Measurements from ENCODE around the gene SYT1. TPM values are rescaled to one million over a fixed set of nuclear protein-coding genes. Genes with fewer than 3 reads are reported as not detected.

Gene SYT1
- total RNA-seq, 1 donor from 2014 or later = not detected

DNA sequence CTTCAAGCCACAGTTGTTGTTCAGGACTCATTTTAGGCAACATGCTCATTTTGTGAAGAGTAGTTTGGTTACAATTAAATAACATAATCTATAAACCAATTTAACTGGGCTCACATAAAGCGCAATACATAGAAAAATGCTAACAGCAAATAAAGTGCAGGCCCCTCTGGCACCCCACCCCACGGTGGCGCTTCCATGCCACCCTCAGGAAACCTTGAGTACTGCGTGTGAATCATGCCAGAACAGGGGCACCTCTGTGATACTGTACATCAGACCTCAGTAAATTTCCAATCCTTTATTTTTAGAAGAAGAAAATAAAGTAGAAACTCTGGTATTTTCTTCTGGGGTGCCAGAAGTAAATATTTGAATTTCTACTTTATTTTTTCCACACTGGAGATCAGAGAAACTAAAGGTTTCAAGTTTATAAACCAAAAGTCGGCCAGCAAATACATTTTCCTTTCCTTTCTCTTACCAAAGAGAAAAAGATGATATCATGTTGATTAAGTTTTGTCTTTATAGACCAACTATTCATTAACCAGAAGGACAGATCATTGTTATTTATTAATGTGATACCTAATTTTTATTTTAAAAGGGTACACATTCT lies 509.4 kb downstream of the SYT1 start:
- Mint-ChIP-seq H3K4me1 (ENCODE audit: low read depth) (no peaks in the 10 kb centered on the region), H3K36me3 (ENCODE audit: low read depth) (no peaks in the 10 kb centered on the region), H3K9me3 (no peaks in the 10 kb centered on the region), H3K4me3 (ENCODE audit: low read depth) (no peak overlapping the region), H3K27ac (no peak overlapping the region), H3K27me3 (ENCODE audit: low read depth) (no peaks in the 10 kb centered on the region)
- intact Hi-C loops (cut with micrococcal nuclease) = loop anchor here (10.0 kb wide), 1 partner anchor 1229 kb away; no protein-coding TSS in a partner anchor
- DNase-seq (ENCODE audit: low spot score) = no peak

DNA sequence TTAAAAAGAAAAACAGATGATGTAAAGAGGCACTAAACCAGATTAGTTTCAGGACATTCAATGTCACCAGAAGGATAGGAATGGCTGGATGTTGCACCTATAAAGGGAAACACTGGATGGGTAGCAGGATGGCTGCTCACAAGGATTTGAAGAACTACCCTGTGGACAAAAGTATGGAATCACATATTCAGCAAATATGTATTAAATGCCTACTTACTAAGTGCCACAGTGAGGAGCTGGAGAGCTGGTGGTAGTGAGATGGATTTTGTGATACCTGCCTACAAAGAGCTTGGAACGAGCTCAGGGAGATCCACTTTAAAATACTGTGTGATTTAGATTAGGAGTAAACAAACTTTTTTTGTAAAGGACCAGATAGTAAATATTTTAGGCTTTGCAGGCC lies 510.0 kb downstream of the SYT1 start:
- no peaks in the 10 kb centered on the region for H3K4me1 Mint-ChIP-seq (ENCODE audit: low read depth)
- intact Hi-C loops (cut with micrococcal nuclease) = loop anchor here (10.0 kb wide), 1 partner anchor 1230 kb away; no protein-coding TSS in a partner anchor

DNA sequence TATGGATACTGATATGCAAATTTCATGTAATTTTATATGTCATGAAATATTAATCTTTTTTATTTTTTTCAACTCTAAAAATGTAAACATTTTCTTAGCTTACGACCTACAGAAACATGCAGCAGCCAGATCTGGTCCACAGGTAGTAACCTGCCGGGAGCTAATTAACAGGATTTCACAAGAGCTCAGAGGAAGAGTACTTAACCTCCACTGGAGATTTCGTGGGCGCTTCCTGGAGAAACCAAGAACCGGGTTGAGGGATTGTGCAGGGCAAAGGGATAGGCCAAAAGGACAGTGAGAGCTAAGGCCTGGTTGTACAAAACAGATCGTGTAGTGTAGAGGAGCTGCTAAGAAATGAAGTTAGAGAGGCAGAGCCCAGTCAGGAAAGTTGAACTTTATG lies 510.5 kb downstream of the SYT1 start:
- Mint-ChIP-seq H3K4me3 (ENCODE audit: low read depth) (no peak overlapping the region), H3K9me3 (no peaks in the 10 kb centered on the region), H3K36me3 (ENCODE audit: low read depth) (no peaks in the 10 kb centered on the region), H3K27ac (no peak overlapping the region), H3K4me1 (ENCODE audit: low read depth) (no peaks in the 10 kb centered on the region), H3K27me3 (ENCODE audit: low read depth) (no peaks in the 10 kb centered on the region)
- no peak for DNase-seq (ENCODE audit: low spot score)
- intact Hi-C loops (cut with micrococcal nuclease) = loop anchor here (10.0 kb wide), 1 partner anchor 1230 kb away; no protein-coding TSS in a partner anchor

More for the DNA sequence above, 510.0 kb downstream of the SYT1 start:
- H3K4me3 Mint-ChIP-seq (ENCODE audit: low read depth) = no peak overlapping the region
- no peaks in the 10 kb centered on the region for H3K36me3 Mint-ChIP-seq (ENCODE audit: low read depth)
- no peak for DNase-seq (ENCODE audit: low spot score)
- no peaks in the 10 kb centered on the region for H3K27me3 Mint-ChIP-seq (ENCODE audit: low read depth)
- H3K9me3 Mint-ChIP-seq = no peaks in the 10 kb centered on the region
- no peak overlapping the region for H3K27ac Mint-ChIP-seq

DNA sequence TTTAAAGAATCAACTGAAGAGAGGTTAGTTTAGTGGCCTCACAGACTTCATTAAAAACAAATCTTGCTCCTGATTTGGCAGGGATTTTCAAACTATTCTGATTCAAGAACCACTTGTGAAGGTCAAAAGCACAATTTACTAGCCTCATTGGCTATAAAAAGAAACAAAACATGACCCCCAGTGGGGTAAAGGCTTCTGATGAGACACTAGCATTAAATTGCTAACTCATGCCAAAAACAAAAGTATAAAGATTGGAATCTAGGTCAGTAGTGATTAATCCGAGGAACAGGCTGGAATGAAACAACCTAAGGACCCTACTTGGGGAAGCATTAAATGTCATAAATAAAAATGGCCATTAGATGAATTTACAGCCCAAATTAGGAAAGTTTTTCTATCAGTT lies 513.9 kb downstream of the SYT1 start:
- no peak overlapping the region for H3K27ac Mint-ChIP-seq
- H3K4me1 Mint-ChIP-seq (ENCODE audit: low read depth) = no peaks in the 10 kb centered on the region
- intact Hi-C loops (cut with micrococcal nuclease) = loop anchor here (10.0 kb wide), 1 partner anchor 1234 kb away; no protein-coding TSS in a partner anchor
- no peak overlapping the region for H3K4me3 Mint-ChIP-seq (ENCODE audit: low read depth)
- no peaks in the 10 kb centered on the region for H3K36me3 Mint-ChIP-seq (ENCODE audit: low read depth)
- H3K9me3 Mint-ChIP-seq = no peaks in the 10 kb centered on the region
- no peak for DNase-seq (ENCODE audit: low spot score)
- H3K27me3 Mint-ChIP-seq (ENCODE audit: low read depth) = no peaks in the 10 kb centered on the region

- Mint-ChIP-seq H3K9me3 (no peaks in the 10 kb centered on the region), H3K27me3 (ENCODE audit: low read depth) (no peaks in the 10 kb centered on the region), H3K27ac (no peak overlapping the region), H3K4me1 (ENCODE audit: low read depth) (no peaks in the 10 kb centered on the region), H3K36me3 (ENCODE audit: low read depth) (no peaks in the 10 kb centered on the region), H3K4me3 (ENCODE audit: low read depth) (no peak overlapping the region)
- intact Hi-C loops (cut with micrococcal nuclease) = no loop called here
- no peak for DNase-seq (ENCODE audit: low spot score)
Observed at GRCh38 chr12:79380402-79380801, 515.8 kb downstream of the SYT1 start.

GRCh38 chr12:79381248-79382208 lies 517.0 kb downstream of the SYT1 start:
- Mint-ChIP-seq H3K27me3 (ENCODE audit: low read depth) (no peaks in the 10 kb centered on the region), H3K4me3 (ENCODE audit: low read depth) (no peak overlapping the region), H3K4me1 (ENCODE audit: low read depth) (no peaks in the 10 kb centered on the region), H3K9me3 (no peaks in the 10 kb centered on the region), H3K36me3 (ENCODE audit: low read depth) (no peaks in the 10 kb centered on the region), H3K27ac (no peak overlapping the region)
- intact Hi-C loops (cut with micrococcal nuclease) = no loop called here
- no peak for DNase-seq (ENCODE audit: low spot score)

GRCh38 chr12:79384551-79384950 lies 520.0 kb downstream of the SYT1 start:
- H3K9me3 Mint-ChIP-seq = no peaks in the 10 kb centered on the region
- no peak for DNase-seq (ENCODE audit: low spot score)
- intact Hi-C loops (cut with micrococcal nuclease) = no loop called here
- no peaks in the 10 kb centered on the region for H3K36me3 Mint-ChIP-seq (ENCODE audit: low read depth)
- H3K4me3 Mint-ChIP-seq (ENCODE audit: low read depth) = no peak overlapping the region
- no peaks in the 10 kb centered on the region for H3K4me1 Mint-ChIP-seq (ENCODE audit: low read depth)
- no peak overlapping the region for H3K27ac Mint-ChIP-seq
- H3K27me3 Mint-ChIP-seq (ENCODE audit: low read depth) = no peaks in the 10 kb centered on the region

- intact Hi-C loops (cut with micrococcal nuclease) = no loop called here
- Mint-ChIP-seq H3K9me3 (no peaks in the 10 kb centered on the region), H3K36me3 (ENCODE audit: low read depth) (no peaks in the 10 kb centered on the region), H3K27me3 (ENCODE audit: low read depth) (no peaks in the 10 kb centered on the region), H3K4me1 (ENCODE audit: low read depth) (no peaks in the 10 kb centered on the region), H3K27ac (no peak overlapping the region), H3K4me3 (ENCODE audit: low read depth) (no peak overlapping the region)
- no peak for DNase-seq (ENCODE audit: low spot score)
Observed at GRCh38 chr12:79388011-79388410, 523.4 kb downstream of the SYT1 start.

DNA sequence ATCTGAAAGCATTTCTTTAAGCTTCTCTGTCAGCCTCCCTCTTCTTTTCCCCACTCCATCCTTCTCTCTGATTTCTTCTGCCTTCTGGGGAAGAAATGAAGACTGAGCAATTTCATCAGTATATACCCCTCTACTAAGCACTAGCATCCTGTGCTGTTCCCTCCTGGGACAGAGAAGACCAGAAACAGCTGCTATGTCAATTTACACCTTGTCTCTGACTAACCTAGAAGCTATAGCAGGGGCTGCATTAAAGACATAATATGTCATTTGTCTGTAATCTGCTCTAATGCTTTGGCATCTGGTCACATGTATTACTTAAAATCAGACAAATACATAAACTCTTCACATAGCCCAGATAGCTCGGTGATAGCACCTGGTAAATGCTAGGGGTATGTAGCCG lies 529.3 kb downstream of the SYT1 start:
- Mint-ChIP-seq H3K9me3 (no peaks in the 10 kb centered on the region), H3K4me3 (ENCODE audit: low read depth) (no peak overlapping the region), H3K27ac (no peak overlapping the region), H3K36me3 (ENCODE audit: low read depth) (no peaks in the 10 kb centered on the region), H3K4me1 (ENCODE audit: low read depth) (no peaks in the 10 kb centered on the region), H3K27me3 (ENCODE audit: low read depth) (no peaks in the 10 kb centered on the region)
- no peak for DNase-seq (ENCODE audit: low spot score)
- intact Hi-C loops (cut with micrococcal nuclease) = no loop called here

- no peaks in the 10 kb centered on the region for H3K36me3 Mint-ChIP-seq (ENCODE audit: low read depth)
- no peak for DNase-seq (ENCODE audit: low spot score)
- H3K27me3 Mint-ChIP-seq (ENCODE audit: low read depth) = no peaks in the 10 kb centered on the region
- no peaks in the 10 kb centered on the region for H3K4me1 Mint-ChIP-seq (ENCODE audit: low read depth)
- H3K9me3 Mint-ChIP-seq = no peaks in the 10 kb centered on the region
- intact Hi-C loops (cut with micrococcal nuclease) = no loop called here
- no peak overlapping the region for H3K27ac Mint-ChIP-seq
- H3K4me3 Mint-ChIP-seq (ENCODE audit: low read depth) = no peak overlapping the region
Observed at GRCh38 chr12:79397609-79398008, 533.0 kb downstream of the SYT1 start.

GRCh38 chr12:79400481-79400880 lies 535.9 kb downstream of the SYT1 start:
- Mint-ChIP-seq H3K9me3 (no peaks in the 10 kb centered on the region), H3K27me3 (ENCODE audit: low read depth) (no peaks in the 10 kb centered on the region), H3K4me1 (ENCODE audit: low read depth) (no peaks in the 10 kb centered on the region), H3K4me3 (ENCODE audit: low read depth) (no peak overlapping the region), H3K27ac (no peak overlapping the region), H3K36me3 (ENCODE audit: low read depth) (no peaks in the 10 kb centered on the region)
- intact Hi-C loops (cut with micrococcal nuclease) = no loop called here
- DNase-seq (ENCODE audit: low spot score) = no peak

DNA sequence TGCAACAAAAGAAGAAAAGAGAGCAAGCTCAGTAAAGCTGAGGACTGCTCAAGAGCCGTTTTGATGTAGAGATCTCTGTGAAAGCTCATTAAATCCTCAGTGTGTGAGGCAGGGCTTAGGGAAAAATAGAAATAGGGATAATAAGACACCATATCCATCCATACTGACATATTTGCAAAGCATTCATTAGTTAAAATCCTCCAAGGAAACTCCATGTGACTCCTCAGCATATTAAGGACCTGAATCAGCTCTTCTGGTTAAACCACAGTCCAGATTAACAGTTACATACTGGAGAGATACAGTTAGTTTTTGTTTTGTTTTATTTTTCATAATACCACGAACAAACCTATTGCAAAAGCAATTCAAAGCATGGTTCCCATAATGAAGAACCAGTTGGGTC lies 538.0 kb downstream of the SYT1 start:
- intact Hi-C loops (cut with micrococcal nuclease) = no loop called here
- H3K36me3 Mint-ChIP-seq (ENCODE audit: low read depth) = no peaks in the 10 kb centered on the region

GRCh38 chr12:79406993-79407392 lies 542.4 kb downstream of the SYT1 start:
- H3K9me3 Mint-ChIP-seq = no peaks in the 10 kb centered on the region
- H3K4me3 Mint-ChIP-seq (ENCODE audit: low read depth) = no peak overlapping the region
- H3K27me3 Mint-ChIP-seq (ENCODE audit: low read depth) = no peaks in the 10 kb centered on the region
- no peaks in the 10 kb centered on the region for H3K4me1 Mint-ChIP-seq (ENCODE audit: low read depth)
- H3K36me3 Mint-ChIP-seq (ENCODE audit: low read depth) = no peaks in the 10 kb centered on the region
- H3K27ac Mint-ChIP-seq = no peak overlapping the region
- no peak for DNase-seq (ENCODE audit: low spot score)
- intact Hi-C loops (cut with micrococcal nuclease) = no loop called here

More for the DNA sequence above, 538.0 kb downstream of the SYT1 start:
- Mint-ChIP-seq H3K4me3 (ENCODE audit: low read depth) (no peak overlapping the region), H3K4me1 (ENCODE audit: low read depth) (no peaks in the 10 kb centered on the region), H3K9me3 (no peaks in the 10 kb centered on the region), H3K27me3 (ENCODE audit: low read depth) (no peaks in the 10 kb centered on the region), H3K27ac (no peak overlapping the region)
- no peak for DNase-seq (ENCODE audit: low spot score)

Measured in activated T-helper 2 cell treated with anti-CD3 and anti-CD28 coated beads, Interferon-gamma antibody, Interleukin-2, Interleukin-4, amounts not matched to agents 10 μg/mL and 5 μg/mL and 100 μg/mL, durations not matched to agents 14 hours and 24 hours and 36 hours (primary cell).